A549 treated with GW870086 at 1 μM for 4 hours (cell line): Measurements from ENCODE around the gene LARP1. TPM values are rescaled to one million over a fixed set of nuclear protein-coding genes. Genes with fewer than 3 reads are reported as not detected.

Experiments
- total RNA-seq: library from RNA; stranded (reverse); fragments of 200-300 nt; extraction: Qiagen RNA extraction; gene quantifications from 5 replicates; pipeline ENCODE4 v1.2.3, GENCODE V29; 2022; ENCODE audit warnings: low read depth

Gene LARP1
- 107 to 141 TPM (median 131 TPM) in 5 replicates for total RNA-seq

DNA sequence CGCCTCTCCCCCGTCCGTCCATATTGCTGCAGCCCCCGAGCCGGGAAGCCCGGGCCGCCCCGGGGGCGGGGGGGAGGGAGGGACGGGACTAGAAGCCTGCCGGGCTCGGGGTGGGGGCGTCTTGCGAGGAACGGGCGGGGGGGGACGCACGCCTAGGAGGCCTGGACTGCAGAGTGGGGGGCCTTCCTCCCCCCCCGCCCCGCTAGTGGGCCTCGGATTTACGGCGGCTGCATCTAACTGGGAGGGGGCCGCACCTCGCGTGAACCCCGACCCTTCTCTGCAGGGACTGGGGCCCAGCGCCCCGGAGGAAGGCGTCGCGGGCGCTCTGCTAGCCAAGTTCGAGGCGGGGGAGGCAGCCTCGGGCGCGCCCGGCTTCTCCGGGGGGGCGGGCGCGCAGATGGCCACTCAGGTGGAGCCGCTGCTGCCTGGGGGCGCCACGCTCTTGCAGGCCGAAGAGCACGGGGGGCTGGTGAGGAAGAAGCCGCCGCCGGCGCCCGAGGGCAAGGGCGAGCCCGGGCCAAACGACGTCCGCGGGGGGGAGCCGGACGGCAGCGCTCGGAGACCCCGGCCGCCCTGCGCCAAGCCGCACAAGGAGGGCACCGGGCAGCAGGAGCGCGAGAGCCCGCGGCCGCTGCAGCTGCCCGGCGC is at the start of gene LARP1:
Gene LARP1, plus strand, starts transcription at position 17 of the 648 bp plus-strand sequence. Its CDS starts 381 bp downstream, at position 398.

DNA sequence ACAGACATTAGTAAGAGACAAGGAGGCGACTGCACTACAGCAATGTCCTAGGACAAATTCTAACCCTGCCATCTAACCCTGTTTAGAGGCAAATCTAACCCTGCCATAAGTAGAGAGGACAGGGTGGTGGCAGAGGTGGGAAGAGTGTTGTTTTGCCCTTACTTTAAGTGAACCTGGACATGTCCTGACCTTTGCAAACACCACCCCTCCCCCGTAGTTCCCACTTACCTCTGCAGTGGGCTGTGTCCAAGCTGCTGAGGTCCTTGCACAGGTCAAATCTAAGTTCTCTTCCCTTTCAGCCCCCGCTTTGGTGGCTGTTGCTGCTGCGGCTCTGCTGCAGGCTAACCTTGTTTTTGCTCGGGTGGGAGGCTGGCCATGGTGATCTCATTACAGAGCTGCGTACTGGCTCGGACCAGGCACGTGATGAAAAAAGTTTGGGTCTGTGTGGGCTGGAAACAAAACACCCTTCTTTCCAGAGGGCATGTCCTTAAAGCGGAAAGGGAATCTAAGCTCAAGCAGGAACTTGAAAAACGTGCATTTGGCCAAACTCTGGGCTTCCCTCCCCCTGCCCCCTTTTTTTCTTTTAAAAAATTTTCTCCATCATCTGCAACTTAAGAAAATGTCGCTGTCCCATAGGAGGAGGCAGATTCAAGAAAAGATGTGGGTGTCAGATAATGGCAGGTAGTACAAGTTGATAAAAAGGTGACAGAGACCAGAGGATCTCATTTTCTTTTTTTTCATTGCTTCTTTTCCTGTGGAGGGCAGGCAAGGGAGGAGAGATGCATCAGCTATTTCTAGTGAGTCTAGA is 95.3 kb downstream of the LARP1 start, which contains the start of gene FAXDC2:
Gene FAXDC2, minus strand, starts transcription at position 349 of the 808 bp plus-strand sequence. CDS start 12,425 bp downstream, outside the sequence.

DNA sequence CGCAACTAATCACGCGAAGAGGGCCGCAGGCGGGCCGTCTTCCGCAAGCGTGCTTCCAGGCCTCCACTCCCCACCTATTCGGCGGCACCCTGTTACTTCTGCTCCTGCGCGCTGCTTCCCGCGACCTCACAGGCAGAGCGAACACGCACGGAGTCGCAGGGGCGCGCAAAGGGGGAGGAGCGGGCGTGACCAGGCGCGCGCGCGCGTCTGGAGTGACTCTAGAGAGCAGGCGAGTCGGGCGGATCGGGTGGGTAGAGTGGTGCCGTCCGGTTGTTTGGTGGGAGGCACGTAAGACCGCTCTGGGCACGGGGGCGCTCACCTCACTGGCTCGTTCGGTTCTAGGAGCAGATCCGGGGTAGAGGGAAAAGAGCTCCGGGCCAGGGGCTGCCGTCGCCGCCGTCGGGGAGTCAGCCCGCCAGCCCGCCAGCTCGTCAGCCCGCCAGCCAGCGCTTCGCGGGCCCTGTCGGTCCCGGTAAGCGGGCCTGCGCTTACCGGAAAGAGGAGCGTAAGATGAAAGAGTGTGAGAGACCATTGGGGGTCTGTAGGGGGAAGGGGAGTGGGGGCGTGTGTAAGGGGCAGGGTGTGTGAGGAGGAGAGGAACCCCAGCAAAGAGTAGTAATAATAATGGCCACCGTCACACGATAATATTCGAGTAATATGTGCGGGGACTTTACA is 103.3 kb downstream of the LARP1 start, which contains the start of gene CNOT8:
Gene CNOT8, plus strand, starts transcription at position 331 of the 675 bp plus-strand sequence. CDS start 4,652 bp downstream, outside the sequence.

Other genes with a start within 250 kb of the LARP1 start
- gene FAXDC2, start 95.2 kb downstream of the LARP1 start, total RNA-seq: 0.23 to 0.74 TPM (median 0.31 TPM) in 5 replicates
- 33.9 to 37.6 TPM (median 37.0 TPM) in 5 replicates for gene CNOT8, start 103.2 kb downstream of the LARP1 start, total RNA-seq
- gene GEMIN5, start 182.8 kb downstream of the LARP1 start, total RNA-seq: 22.1 to 25.4 TPM (median 23.7 TPM) in 5 replicates
- gene MRPL22, start 185.7 kb downstream of the LARP1 start, total RNA-seq: 47.5 to 66.7 TPM (median 65.2 TPM) in 5 replicates